Tibial artery (tissue), 4 donors: ENCODE measurements around the gene RELL1.

Source experiments
- DNase-seq, 2 donors: peaks; one replicate each; pipeline ENCODE4 v3.0.0-alpha.2; 2019
- H3K27ac ChIP-seq, 2 donors: fragments of 200-600 bp; sonication (generic) in 1 of 2; 1 replicate in 1 of 2; 2 replicates in 1 of 2; pipeline ENCODE4 v1.5.1; 2018 to 2019; ENCODE audit warnings: mild to moderate bottlenecking in 1 of 2
- H3K27me3 ChIP-seq, 2 donors: fragments of 200-600 bp; sonication (generic) in 1 of 2; one replicate each; pipeline versions ENCODE4 v1.5.1 to v1.6.0; 2016 to 2019
- H3K36me3 ChIP-seq, 3 donors: fragments of 200-600 bp; sonication (generic) in 2 of 3; one replicate each; pipeline ENCODE4 v1.5.1; 2016 to 2019; ENCODE audit warnings: mild to moderate bottlenecking in 2 of 3
- H3K4me1 ChIP-seq, 4 donors: fragments of 200-600 bp; sonication (generic) in 2 of 4; 1 replicate in 3 of 4; 2 replicates in 1 of 4; pipeline ENCODE4 v1.5.1; 2016 to 2019
- H3K4me3 ChIP-seq, 2 donors: fragments of 200-600 bp; sonication (generic) in 1 of 2; 1 replicate in 1 of 2; 2 replicates in 1 of 2; pipeline ENCODE4 v1.5.1; 2018 to 2019; ENCODE audit warnings: mild to moderate bottlenecking in 2 of 2
- H3K9me3 ChIP-seq, 3 donors: fragments of 200-600 bp; sonication (generic) in 1 of 3; one replicate each; pipeline ENCODE4 v1.5.1; 2016 to 2019
- intact Hi-C: fragments of 100-400 bp; cut with DNase I; formaldehyde crosslinking; loops from one replicate; pipeline ENCODE4 v1.15.0; 2023; ENCODE audit warnings: low total_unique reads
- TF ChIP-seq, protein P1 (sequence below), 2 experiments: fragments of 200-600 bp in 1 of 2; fragments of 450-650 bp in 1 of 2; IDR thresholded peaks; one replicate each; pipeline ENCODE4 v1.5.1; 2017 to 2019; ENCODE audit warnings: antibody characterized with exemption in 2 of 2, mild to moderate bottlenecking in 1 of 2, moderate library complexity in 1 of 2

The RELL1 gene

DNA sequence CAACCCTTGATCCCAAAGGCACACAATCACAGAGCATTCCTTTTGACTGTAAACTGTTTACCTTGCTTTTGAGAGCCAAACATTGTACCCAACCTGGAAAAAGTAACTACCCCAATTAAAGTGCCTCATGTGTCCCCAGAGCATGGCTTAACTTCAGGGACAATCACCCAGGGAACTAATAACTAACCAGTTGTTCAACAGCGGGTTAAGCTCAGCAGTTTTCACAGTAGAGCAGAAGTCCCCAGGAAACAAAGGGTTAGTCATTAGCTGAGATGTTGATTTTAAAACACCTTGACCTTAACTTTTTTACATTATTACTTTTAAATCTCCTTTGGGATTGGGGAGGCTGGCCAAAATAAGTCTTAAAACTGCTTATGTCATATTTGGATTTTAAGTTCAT lies 94.8 kb downstream of the RELL1 start:
- no peaks in the 10 kb centered on the region for H3K36me3 ChIP-seq
- DNase-seq = no peak
- no peaks in the 10 kb centered on the region for H3K9me3 ChIP-seq
- TF ChIP-seq, protein P1, sequence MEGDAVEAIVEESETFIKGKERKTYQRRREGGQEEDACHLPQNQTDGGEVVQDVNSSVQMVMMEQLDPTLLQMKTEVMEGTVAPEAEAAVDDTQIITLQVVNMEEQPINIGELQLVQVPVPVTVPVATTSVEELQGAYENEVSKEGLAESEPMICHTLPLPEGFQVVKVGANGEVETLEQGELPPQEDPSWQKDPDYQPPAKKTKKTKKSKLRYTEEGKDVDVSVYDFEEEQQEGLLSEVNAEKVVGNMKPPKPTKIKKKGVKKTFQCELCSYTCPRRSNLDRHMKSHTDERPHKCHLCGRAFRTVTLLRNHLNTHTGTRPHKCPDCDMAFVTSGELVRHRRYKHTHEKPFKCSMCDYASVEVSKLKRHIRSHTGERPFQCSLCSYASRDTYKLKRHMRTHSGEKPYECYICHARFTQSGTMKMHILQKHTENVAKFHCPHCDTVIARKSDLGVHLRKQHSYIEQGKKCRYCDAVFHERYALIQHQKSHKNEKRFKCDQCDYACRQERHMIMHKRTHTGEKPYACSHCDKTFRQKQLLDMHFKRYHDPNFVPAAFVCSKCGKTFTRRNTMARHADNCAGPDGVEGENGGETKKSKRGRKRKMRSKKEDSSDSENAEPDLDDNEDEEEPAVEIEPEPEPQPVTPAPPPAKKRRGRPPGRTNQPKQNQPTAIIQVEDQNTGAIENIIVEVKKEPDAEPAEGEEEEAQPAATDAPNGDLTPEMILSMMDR (IDR thresholded peaks at IDR 0.05) = no peak
- H3K4me3 ChIP-seq = no peak overlapping the region
- no peak overlapping the region for H3K27ac ChIP-seq
- intact Hi-C loops = no loop called here
- no peaks in the 10 kb centered on the region for H3K27me3 ChIP-seq
- no peaks in the 10 kb centered on the region for H3K4me1 ChIP-seq

DNA sequence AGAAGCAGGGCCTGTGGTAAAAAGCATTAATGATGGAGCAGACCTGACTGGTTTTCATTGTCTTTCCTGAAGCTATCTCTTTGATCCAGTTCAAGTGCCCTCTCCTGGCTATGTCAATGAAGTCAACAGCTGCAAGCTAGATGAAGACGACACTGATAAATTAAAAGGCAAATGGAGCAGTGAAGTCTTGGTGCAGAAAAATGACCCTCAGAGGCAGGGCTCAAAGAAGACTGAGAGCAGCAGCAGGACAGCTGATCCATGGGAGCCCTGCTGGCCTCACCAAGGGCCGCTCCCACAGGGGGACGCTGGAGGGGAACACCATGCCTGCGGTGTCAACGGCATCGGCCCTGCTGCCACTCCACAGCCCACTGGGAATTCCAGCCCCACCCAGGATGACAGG lies 96.2 kb downstream of the RELL1 start:
- no peak for DNase-seq
- Histone ChIP-seq H3K9me3 (no peaks in the 10 kb centered on the region), H3K4me3 (no peak overlapping the region), H3K36me3 (no peaks in the 10 kb centered on the region), H3K27me3 (no peaks in the 10 kb centered on the region), H3K27ac (no peak overlapping the region), H3K4me1 (no peaks in the 10 kb centered on the region)
- intact Hi-C loops = no loop called here
- TF ChIP-seq, protein P1 (IDR thresholded peaks at IDR 0.05) = no peak

DNA sequence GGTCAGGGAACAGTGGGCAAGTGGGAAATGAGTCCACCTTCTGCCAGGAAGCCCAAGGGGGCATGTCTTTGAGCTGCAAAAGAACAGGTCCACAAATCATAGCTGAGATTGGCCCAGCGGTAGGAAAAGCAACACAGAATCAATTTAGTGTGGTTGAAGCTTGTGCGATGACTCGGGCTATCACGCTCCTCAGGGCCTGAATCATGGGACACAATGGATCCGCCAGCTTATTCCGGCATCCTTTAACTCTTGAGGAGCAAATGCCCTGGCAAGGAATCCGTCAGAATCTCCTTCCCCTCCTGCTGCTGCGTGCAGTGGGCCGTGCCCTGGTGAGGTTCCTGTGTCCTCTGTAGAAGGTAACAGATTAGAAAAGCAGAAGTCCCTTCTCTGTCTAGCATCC lies 98.0 kb downstream of the RELL1 start:
- Histone ChIP-seq H3K27ac (no peak overlapping the region), H3K27me3 (no peaks in the 10 kb centered on the region), H3K4me3 (no peak overlapping the region), H3K36me3 (no peaks in the 10 kb centered on the region), H3K4me1 (no peaks in the 10 kb centered on the region), H3K9me3 (no peaks in the 10 kb centered on the region)
- no peak for DNase-seq
- TF ChIP-seq, protein P1 (IDR thresholded peaks at IDR 0.05) = no peak
- intact Hi-C loops = no loop called here

DNA sequence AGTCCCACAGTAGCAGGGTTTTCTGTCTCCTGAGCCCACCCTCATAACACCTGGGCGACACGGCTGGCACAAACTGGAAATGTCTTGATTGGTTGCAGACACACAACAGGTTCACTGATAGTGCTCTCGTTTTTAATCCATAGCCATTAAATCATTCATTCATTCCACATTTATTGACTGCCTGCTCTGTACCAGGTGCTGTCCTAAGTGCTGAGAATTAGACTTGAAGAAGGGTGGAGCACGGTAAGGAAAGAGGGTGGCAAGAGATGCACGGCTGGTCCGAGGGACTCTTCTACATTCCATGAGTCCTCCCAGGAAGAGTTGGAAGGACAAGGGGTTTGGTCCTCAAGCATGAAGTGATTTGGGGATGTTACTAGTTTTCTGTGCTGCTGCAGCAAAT lies 100.0 kb downstream of the RELL1 start:
- Histone ChIP-seq H3K36me3 (no peaks in the 10 kb centered on the region), H3K9me3 (peaks cover 0 to 6% (median 0%) of the 10 kb centered on the region in 3 donors), H3K4me3 (no peak overlapping the region), H3K27ac (no peak overlapping the region), H3K4me1 (no peaks in the 10 kb centered on the region), H3K27me3 (no peaks in the 10 kb centered on the region)
- intact Hi-C loops = no loop called here
- no peak for DNase-seq
- TF ChIP-seq, protein P1 (IDR thresholded peaks at IDR 0.05) = no peak

DNA sequence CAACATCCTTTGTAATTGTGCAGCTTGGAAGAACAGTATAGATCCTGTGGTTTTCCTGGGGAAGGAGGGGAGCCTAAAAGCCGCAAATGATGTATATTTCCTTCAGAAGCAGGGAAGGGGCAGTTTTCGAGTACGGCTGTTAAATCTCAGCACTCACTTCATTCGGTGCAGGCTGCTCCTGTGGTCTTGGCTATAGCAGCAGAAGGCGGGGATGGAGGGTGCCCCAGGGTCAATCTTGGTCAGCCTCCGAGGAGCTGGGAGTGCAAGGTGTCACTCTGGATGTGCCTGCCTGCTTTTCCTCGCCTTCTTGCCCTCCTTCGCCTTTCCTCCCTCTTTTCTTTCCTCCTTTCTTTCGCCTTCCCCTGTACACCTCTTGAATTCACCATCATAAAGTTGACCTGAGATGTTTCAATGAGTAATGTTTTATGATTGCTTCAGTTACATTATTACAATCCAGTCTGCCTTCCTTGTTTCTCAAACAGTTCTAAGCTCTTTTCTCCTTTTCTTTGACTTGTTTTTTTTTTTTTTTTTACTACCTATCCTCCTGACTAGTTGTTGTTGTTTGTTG lies 101.6 kb downstream of the RELL1 start:
- no peak for DNase-seq

More for the DNA sequence above, 101.6 kb downstream of the RELL1 start:
- no peak overlapping the region for H3K27ac ChIP-seq
- H3K4me1 ChIP-seq = no peaks in the 10 kb centered on the region
- H3K36me3 ChIP-seq = no peaks in the 10 kb centered on the region
- intact Hi-C loops = no loop called here
- H3K27me3 ChIP-seq = no peaks in the 10 kb centered on the region
- H3K4me3 ChIP-seq = no peak overlapping the region
- H3K9me3 ChIP-seq = peaks cover 0 to 19% (median 9%) of the 10 kb centered on the region in 3 donors
- TF ChIP-seq, protein P1 (IDR thresholded peaks at IDR 0.05) = no peak
